Lung (tissue), 16 donors: ENCODE measurements around the gene RHOH. TPM values are rescaled to one million over a fixed set of nuclear protein-coding genes. Genes with fewer than 3 reads are reported as not detected.
"Not testable (repeated sequence)": the region's sequence is repeated elsewhere in the genome, so short reads cannot be mapped to it uniquely, and the experiment has no call there.

Experiments used
- ATAC-seq: fragments of 200-7000 bp; cut with Tn5 transposase; one replicate; pipeline ENCODE4 v1.9.1; 2020; ENCODE audit warnings: moderate number of reproducible peaks; ENCODE audit not compliant: insufficient read depth, low FRiP score
- DNase-seq, 3 donors: peaks; one replicate each; pipeline ENCODE4 v3.0.0-alpha.2; 2013 to 2017
- H3K27ac ChIP-seq, 2 donors: one replicate each; pipeline ENCODE4 v1.5.1; 2013; ENCODE audit warnings: mild to moderate bottlenecking in 2 of 2, moderate library complexity in 2 of 2, control low read depth in 1 of 2, inconsistent platforms in 1 of 2, low read depth in 1 of 2, low read length in 1 of 2
- H3K27me3 ChIP-seq, 3 donors: one replicate each; pipeline ENCODE4 v1.5.1; 2013; ENCODE audit warnings: low read length in 2 of 3; ENCODE audit not compliant: control insufficient read depth in 3 of 3, insufficient read depth in 3 of 3
- H3K36me3 ChIP-seq, 4 donors: one replicate each; pipeline ENCODE4 v1.5.1; 2013; ENCODE audit warnings: low read length in 4 of 4, mild to moderate bottlenecking in 1 of 4, moderate library complexity in 1 of 4; ENCODE audit not compliant: control insufficient read depth in 4 of 4, insufficient read depth in 4 of 4
- H3K4me1 ChIP-seq, 5 donors: one replicate each; pipeline ENCODE4 v1.5.1; 2013; ENCODE audit warnings: low read length in 5 of 5, mild to moderate bottlenecking in 2 of 5, moderate library complexity in 1 of 5; ENCODE audit not compliant: control insufficient read depth in 5 of 5, insufficient read depth in 5 of 5
- H3K4me3 ChIP-seq: one replicate; pipeline ENCODE4 v1.5.1; 2013; ENCODE audit warnings: mild to moderate bottlenecking, control low read depth, moderate library complexity
- H3K9ac ChIP-seq, 2 donors: one replicate each; pipeline ENCODE4 v1.5.1; 2013; ENCODE audit warnings: low read length in 2 of 2, control low read depth in 1 of 2; ENCODE audit not compliant: insufficient read depth in 1 of 2
- H3K9me3 ChIP-seq, 4 donors: one replicate each; pipeline ENCODE4 v1.5.1; 2013; ENCODE audit warnings: low read length in 3 of 4, mild to moderate bottlenecking in 1 of 4, moderate library complexity in 1 of 4; ENCODE audit not compliant: control insufficient read depth in 4 of 4, insufficient read depth in 3 of 4
- WGBS, 2 donors: extraction: QIAGEN DNeasy Blood & Tissue Kit; methylation state at CpG; one replicate each; pipeline ENCODE4 v1.1.7; 2013; 5-methylcytosine and 5-hydroxymethylcytosine counted together
- long read RNA-seq, 5 donors: transcript quantifications; one replicate each; lab custom pipeline, GENCODE V29; 2026
- polyA plus RNA-seq, 2 donors: library from polyadenylated mRNA; stranded (reverse); fragments of 200-250 nt; gene quantifications; one replicate each; pipeline ENCODE4 v1.2.1, GENCODE V29; 2013
- total RNA-seq, 2 donors: library from RNA; depleted of rRNA in 1 of 2; stranded (reverse); fragments of >200 nt in 1 of 2; gene quantifications; one replicate each; pipeline ENCODE4 v1.2.1, GENCODE V29; 2014 to 2021
- TF ChIP-seq, protein P1 (sequence below): IDR thresholded peaks from 2 replicates; pipeline ENCODE4 v1.5.1; 2012; ENCODE audit warnings: mild to moderate bottlenecking; ENCODE audit errors: control extremely low read depth, extremely low read depth
- donor health status: control.
- donor health status: control.
- donor health status: Bipolar disorder and iron deficiency.
- donor health status: healthy.
- donor health status: DM: yes; HTN: yes; CAD: no.

The RHOH gene, protein sequence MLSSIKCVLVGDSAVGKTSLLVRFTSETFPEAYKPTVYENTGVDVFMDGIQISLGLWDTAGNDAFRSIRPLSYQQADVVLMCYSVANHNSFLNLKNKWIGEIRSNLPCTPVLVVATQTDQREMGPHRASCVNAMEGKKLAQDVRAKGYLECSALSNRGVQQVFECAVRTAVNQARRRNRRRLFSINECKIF
- total RNA-seq: 10 to 100 TPM in 1 of 2 donors, 1 to 10 TPM in 1; 8.3 to 12.9 TPM
- polyA plus RNA-seq: 10 to 100 TPM in 1 of 2 donors, 1 to 10 TPM in 1; 1.2 to 35.8 TPM
- long read RNA-seq, donor 1: 0 reads
- long read RNA-seq, donor 2: 0 reads
- long read RNA-seq, donor 3: 0 reads
- long read RNA-seq, donor 4: 0 reads
- long read RNA-seq, donor 5: 0 reads

- Histone ChIP-seq H3K27ac (peak within 1 kb of the TSS in 1 of 2 donors; percentile 10), H3K27me3 (no peaks in the 10 kb centered on the region), H3K9ac (no peak within 1 kb of the TSS), H3K4me1 (peaks cover 0 to 6% (median 0%) of the 10 kb centered on the region in 5 donors), H3K9me3 (peaks cover 0 to 3% (median 0%) of the 10 kb centered on the region in 4 donors), H3K4me3 (no peak within 1 kb of the TSS), H3K36me3 (no peaks in the 10 kb centered on the region)
- DNase-seq (peak in 1 of 3 donors; percentile 26), ATAC-seq (no peak)
- TF ChIP-seq, protein P1, sequence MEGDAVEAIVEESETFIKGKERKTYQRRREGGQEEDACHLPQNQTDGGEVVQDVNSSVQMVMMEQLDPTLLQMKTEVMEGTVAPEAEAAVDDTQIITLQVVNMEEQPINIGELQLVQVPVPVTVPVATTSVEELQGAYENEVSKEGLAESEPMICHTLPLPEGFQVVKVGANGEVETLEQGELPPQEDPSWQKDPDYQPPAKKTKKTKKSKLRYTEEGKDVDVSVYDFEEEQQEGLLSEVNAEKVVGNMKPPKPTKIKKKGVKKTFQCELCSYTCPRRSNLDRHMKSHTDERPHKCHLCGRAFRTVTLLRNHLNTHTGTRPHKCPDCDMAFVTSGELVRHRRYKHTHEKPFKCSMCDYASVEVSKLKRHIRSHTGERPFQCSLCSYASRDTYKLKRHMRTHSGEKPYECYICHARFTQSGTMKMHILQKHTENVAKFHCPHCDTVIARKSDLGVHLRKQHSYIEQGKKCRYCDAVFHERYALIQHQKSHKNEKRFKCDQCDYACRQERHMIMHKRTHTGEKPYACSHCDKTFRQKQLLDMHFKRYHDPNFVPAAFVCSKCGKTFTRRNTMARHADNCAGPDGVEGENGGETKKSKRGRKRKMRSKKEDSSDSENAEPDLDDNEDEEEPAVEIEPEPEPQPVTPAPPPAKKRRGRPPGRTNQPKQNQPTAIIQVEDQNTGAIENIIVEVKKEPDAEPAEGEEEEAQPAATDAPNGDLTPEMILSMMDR: no peak
- WGBS, 2 donors: 18 to 46% methylated on average over 14 of the region's 14 CpGs
These were observed at the start of gene RHOH for GRCh38 chr4:40196724-40197281. Gene RHOH, plus strand, starts transcription at chr4:40197031. Its CDS starts 46,356 bp downstream, at chr4:40243387.

DNA sequence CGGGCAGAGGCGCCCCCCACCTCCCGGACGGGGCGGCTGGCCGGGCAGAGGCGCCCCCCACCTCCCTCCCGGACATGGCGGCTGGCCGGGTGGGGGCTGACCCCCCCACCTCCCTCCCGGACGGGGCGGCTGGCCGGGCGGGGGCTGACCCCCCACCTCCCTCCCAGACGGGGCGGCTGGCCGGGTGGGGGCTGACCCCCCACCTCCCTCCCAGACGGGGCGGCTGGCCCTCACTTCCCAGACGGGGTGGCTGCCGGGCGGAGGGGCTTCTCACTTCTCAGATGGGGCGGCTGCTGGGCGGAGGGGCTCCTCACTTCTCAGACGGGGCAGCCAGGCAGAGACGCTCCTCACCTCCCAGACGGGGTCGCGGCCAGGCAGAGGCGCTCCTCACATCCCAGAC, 49.3 kb upstream of the RHOH start:
- H3K4me3 ChIP-seq, H3K27me3 ChIP-seq, H3K27ac ChIP-seq, ATAC-seq, H3K9ac ChIP-seq, H3K4me1 ChIP-seq, DNase-seq, H3K9me3 ChIP-seq: not testable (repeated sequence)
- 94 to 98% methylated on average over 23 to 31 of the region's 31 CpGs for WGBS, 2 donors
- H3K36me3 ChIP-seq: peaks cover 0 to 13% (median 3%) of the 10 kb centered on the region in 4 donors

DNA sequence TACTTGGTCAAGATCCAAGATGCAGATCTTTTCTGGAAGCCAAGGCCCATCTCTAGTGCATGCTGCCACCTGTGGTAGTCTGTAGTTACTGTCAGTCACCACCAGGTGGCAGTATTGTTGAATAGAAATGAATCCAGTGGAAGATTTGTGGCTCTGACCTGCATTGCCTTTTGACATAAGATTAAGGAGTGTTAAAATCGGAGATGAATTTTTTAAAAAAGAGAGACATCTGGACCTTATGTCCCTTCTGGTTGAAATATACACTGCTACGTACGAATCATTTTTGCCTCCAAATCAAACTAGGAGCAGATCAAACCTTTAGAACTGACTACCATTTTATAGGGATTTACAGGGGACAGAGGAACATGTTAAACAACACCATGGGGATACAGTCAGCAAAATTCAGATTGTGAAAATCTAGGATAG, 46.9 kb upstream of the RHOH start:
- peak; percentile 30 to 59 (median 48) for DNase-seq
- peaks cover 0 to 7% (median 1%) of the 10 kb centered on the region in 4 donors for H3K36me3 ChIP-seq
- H3K9me3 ChIP-seq: no peaks in the 10 kb centered on the region
- no peak overlapping the region for H3K27ac ChIP-seq
- H3K27me3 ChIP-seq: no peaks in the 10 kb centered on the region
- TF ChIP-seq, protein P1: peak; percentile 79
- no peaks in the 10 kb centered on the region for H3K4me1 ChIP-seq
- no peak overlapping the region for H3K4me3 ChIP-seq
- ATAC-seq: peak; percentile 66
- WGBS, 2 donors: 79 to 82% methylated on average over 3 of the region's 3 CpGs
- H3K9ac ChIP-seq: no peak overlapping the region

- peaks cover 0 to 7% (median 1%) of the 10 kb centered on the region in 4 donors for H3K36me3 ChIP-seq
- H3K4me1 ChIP-seq: no peaks in the 10 kb centered on the region
- TF ChIP-seq, protein P1: no peak
- no peak overlapping the region for H3K9ac ChIP-seq
- no peaks in the 10 kb centered on the region for H3K27me3 ChIP-seq
- DNase-seq (peak in 2 of 3 donors; percentile 26 to 52), ATAC-seq (no peak)
- no peak overlapping the region for H3K27ac ChIP-seq
- no peak overlapping the region for H3K4me3 ChIP-seq
- WGBS, 2 donors: 77 to 89% methylated on average over 3 of the region's 3 CpGs
- no peaks in the 10 kb centered on the region for H3K9me3 ChIP-seq
These were observed 45.9 kb upstream of the RHOH start for GRCh38 chr4:40150932-40151331.
